Measurements from ENCODE around the gene ARRDC4.

Gene ARRDC4
- total RNA-seq, result 0.98 to 10.8 (median 3.3) reads per million in 3 experiments

DNA sequence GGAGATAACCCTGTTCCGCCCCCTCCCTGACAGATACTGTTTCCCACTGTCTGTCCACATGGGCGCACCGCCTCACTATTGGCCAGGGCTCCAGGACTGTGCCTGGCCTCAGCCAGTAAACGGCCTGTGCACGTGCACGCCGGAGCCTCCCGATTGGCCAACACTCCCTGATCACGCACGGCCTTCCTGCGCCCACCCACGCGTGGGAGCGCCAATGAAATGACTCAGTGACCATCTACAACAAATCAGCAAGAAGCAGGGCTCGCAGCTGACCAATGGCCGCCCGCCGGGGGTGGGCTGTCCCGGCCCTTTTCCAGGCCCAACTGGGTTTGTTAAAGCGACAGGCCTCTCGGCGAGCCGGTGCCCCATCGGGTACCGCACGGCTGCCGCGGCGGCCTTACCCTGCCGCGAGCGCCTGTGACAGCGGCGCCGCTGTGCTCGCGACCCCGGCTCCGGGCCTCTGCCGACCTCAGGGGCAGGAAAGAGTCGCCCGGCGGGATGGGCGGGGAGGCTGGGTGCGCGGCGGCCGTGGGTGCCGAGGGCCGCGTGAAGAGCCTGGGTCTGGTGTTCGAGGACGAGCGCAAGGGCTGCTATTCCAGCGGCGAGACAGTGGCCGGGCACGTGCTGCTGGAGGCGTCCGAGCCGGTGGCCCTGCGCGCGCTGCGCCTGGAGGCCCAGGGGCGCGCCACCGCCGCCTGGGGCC is at the start of gene ARRDC4:
ARRDC4 (plus strand) TSS at position 340 of the 703 bp plus-strand sequence; CDS start at position 499, 159 bp downstream.
- DNase-seq, result peak; percentile 95

- DNase-seq, result no peak
Measured at GRCh38 chr15:97914711-97915110, 45.8 kb upstream of the ARRDC4 start.

- DNase-seq, result no peak
Measured at GRCh38 chr15:97915261-97915660, 45.2 kb upstream of the ARRDC4 start.

- no peak for DNase-seq
Measured at GRCh38 chr15:97921296-97921865, 39.1 kb upstream of the ARRDC4 start.

- DNase-seq, result no peak
Measured at GRCh38 chr15:97929456-97930229, 30.9 kb upstream of the ARRDC4 start.

DNA sequence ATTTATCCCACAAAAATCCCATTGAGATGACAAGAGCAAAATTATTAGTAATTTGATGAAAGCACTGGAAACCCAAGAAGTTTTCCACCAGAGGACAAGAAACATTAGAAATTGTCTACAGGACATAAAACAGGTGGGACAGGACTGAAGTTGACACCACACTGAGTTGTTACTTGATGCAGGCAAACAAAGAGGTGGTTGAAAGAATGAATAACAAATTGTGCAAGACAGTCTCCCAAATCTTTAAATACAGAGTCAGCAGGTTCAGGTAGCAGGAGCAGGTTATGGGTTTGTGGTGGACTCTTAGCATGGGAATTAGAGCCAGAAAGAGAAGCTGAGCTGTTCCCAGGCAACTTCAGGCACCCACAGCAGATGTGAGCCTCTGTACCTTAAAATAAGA is 30.3 kb upstream of the ARRDC4 start:
- DNase-seq, result no peak

- DNase-seq, result no peak
Measured at GRCh38 chr15:97931314-97931713, 29.2 kb upstream of the ARRDC4 start.

- DNase-seq, result no peak
Measured at GRCh38 chr15:97933589-97933988, 26.9 kb upstream of the ARRDC4 start.

GRCh38 chr15:97940993-97941392 is 19.5 kb upstream of the ARRDC4 start:
- no peak for DNase-seq

DNA sequence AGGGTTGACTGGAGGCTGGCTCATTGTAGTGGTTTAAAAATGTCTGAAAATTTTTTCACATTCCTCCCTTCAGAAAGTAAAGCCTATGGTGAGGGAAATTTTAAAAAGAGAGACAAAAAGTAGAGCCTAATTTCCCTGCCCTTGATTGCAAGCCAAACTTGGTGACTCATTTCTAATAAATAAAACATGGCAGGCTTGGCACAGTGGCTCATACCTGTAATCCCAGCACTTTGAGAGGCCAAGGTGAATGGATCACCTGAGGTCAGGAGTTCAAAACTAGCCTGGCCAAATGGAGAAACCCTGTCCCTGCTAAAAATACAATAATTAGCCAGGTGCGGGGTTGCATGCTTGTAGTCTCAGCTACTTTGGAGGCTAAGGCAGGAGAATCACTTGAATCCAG is 18.9 kb upstream of the ARRDC4 start:
- DNase-seq, result no peak

GRCh38 chr15:97944724-97945123 is 15.8 kb upstream of the ARRDC4 start:
- no peak for DNase-seq

GRCh38 chr15:97947465-97948260 is 12.8 kb upstream of the ARRDC4 start:
- no peak for DNase-seq

GRCh38 chr15:97953254-97953653 is 7.2 kb upstream of the ARRDC4 start:
- DNase-seq, result no peak

DNA sequence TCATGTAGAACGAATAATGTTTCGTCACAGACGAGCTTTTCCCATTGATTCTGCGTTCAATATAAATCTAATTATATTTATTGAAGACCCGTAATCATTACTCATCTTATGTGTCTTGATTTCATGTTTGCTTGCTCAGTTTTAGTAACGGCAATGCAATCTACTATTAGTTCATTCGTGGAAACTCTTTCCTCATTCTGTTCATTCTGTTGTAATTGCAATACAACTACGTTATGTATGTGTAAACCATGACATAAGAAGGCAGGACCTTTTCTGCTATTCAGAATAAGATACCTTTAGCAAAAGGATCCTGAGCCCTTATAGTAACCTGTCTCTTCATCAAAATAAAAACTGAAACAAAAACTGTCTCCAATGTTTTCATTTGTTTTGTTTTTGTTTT is 6.8 kb upstream of the ARRDC4 start:
- DNase-seq, result no peak

- no peak for DNase-seq
Measured at GRCh38 chr15:97955035-97955434, 5.5 kb upstream of the ARRDC4 start.

- DNase-seq, result no peak
Measured at GRCh38 chr15:97955529-97955928, 5.0 kb upstream of the ARRDC4 start.

DNA sequence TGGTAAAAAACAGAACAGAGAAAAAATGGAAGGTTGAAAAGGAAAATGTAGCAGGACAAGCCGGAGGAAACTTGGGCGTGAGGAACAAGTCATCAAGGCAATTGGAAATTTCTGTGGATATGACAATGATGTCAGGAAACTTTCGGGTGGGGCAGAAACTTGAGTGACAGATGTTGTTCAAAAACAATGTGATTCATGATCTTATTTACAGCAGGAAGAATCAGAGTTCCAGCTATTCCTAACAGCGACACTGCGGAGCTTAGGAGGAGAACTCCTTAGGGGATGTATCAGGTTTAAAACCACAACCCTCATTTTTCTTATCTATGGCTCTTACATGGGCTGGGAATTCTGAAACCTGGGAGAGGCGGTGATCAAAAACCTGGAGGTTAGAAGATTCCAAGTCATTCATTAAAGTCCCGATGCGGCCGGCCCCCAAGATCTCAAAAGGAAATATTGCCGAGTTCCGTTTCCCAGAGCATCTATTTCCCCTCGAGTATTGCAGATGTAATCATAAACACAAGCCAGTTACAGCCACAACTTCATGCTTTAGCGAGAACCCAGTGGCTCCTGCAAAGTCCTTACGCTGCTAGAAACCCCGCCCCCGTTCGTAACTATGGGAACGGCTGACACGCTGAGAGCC is 659 bp upstream of the ARRDC4 start:
- no peak for DNase-seq

GRCh38 chr15:97961067-97961954 is 808 bp downstream of the ARRDC4 start:
- DNase-seq, result peak; percentile 2

DNA sequence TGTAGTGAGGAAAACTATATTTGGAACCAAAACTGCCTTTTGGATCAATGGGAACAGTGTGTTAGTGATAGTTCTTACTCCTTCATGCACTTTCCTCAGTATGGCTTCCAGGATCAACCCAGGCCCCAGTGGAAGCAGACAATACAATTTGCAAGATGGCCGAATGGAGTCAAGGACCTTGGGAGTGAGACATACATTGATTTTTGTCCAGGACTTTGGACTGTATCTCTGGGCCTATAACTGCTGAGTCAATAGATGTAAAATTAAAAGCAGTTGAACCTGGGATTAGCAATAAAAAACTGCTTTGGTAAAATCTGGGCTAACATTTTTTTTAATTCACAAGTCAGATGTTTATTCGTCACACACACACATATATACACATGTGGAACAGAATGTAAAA is 1.8 kb downstream of the ARRDC4 start:
- DNase-seq, result no peak

DNA sequence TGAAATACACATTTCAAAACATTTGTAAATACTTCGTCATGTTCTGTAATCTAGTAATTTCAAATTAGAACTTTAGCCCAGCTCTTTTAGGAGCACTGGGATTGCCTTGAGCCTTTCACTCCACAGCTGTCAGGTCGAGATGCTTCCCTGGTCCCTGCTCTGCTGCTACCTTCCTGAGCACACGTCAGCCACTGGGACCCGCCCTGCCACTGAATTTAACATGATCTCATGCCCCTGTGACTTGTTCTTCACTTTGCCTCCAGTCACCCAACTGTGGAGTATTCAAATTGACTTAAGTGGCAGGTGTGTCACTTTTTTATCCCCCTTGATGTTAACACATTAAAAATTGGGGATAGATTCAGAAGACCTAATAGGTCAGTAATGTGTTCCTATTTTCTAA is 3.3 kb downstream of the ARRDC4 start:
- DNase-seq, result no peak

- no peak for DNase-seq
Measured at GRCh38 chr15:97966246-97966645, 5.7 kb downstream of the ARRDC4 start.

All from central memory CD4-positive, alpha-beta T cell (primary cell).